Left lung (tissue), 10 donors: ENCODE measurements around the gene KRTAP4-16. TPM values are rescaled to one million over a fixed set of nuclear protein-coding genes. Genes with fewer than 3 reads are reported as not detected.
A peak's percentile ranks its signal among the peaks of the same experiment; 100 is the strongest.
"Not testable (repeated sequence)": the region's sequence is repeated elsewhere in the genome, so short reads cannot be mapped to it uniquely, and the experiment has no call there.

ENCODE experiments used
- ATAC-seq: fragments of 200-7000 bp; cut with Tn5 transposase; one replicate; pipeline ENCODE4 v1.9.1; 2020; ENCODE audit warnings: moderate library complexity
- DNase-seq, 4 donors: peaks; one replicate each; pipeline ENCODE4 v3.0.0-alpha.2; 2013 to 2020
- H3K27ac ChIP-seq, 2 donors: fragments of 200-600 bp; sonication (generic) in 1 of 2; one replicate each; pipeline versions ENCODE4 v1.5.0 to v1.8.0; 2020 to 2021
- H3K27me3 ChIP-seq, 2 donors: fragments of 200-600 bp; sonication (generic) in 1 of 2; one replicate each; pipeline versions ENCODE4 v1.5.0 to v1.8.0; 2020 to 2021
- H3K36me3 ChIP-seq, 2 donors: fragments of 200-600 bp; sonication (generic) in 1 of 2; one replicate each; pipeline versions ENCODE4 v1.5.0 to v1.8.0; 2020 to 2021
- H3K4me1 ChIP-seq, 2 donors: fragments of 200-600 bp; one replicate each; pipeline ENCODE4 v1.8.0; 2021
- H3K4me3 ChIP-seq, 2 donors: fragments of 200-600 bp; sonication (generic) in 1 of 2; one replicate each; pipeline versions ENCODE4 v1.5.0 to v1.8.0; 2020 to 2021; ENCODE audit warnings: mild to moderate bottlenecking in 1 of 2
- H3K9me3 ChIP-seq, 2 donors: fragments of 200-600 bp; sonication (generic) in 1 of 2; one replicate each; pipeline versions ENCODE4 v1.5.0 to v1.8.0; 2020 to 2021
- CTCF ChIP-seq, 2 donors: fragments of 200-600 bp; sonication (generic) in 1 of 2; IDR thresholded peaks; one replicate each; pipeline versions ENCODE4 v1.5.0 to v1.8.0; 2021; ENCODE audit warnings: antibody characterized with exemption in 2 of 2
- intact Hi-C, 2 donors: fragments of 100-400 bp; cut with DNase I; formaldehyde crosslinking; loops; one replicate each; pipeline versions ENCODE4 v1.11.2 to v1.14.2; 2022
- polyA plus RNA-seq, 6 donors: library from polyadenylated mRNA; unstranded; fragments of 120-200 nt; gene quantifications; one replicate each; pipeline ENCODE4 v1.2.1, GENCODE V29; 2013; ENCODE audit not compliant: insufficient read length in 6 of 6
- total RNA-seq, 2 donors: library from RNA; stranded (reverse); fragmentation: NEBNext Ultra II Directional; extraction: Animal tissue kit (Norgen Biotek cat#: 25700); gene quantifications; one replicate each; pipeline ENCODE4 v1.2.1, GENCODE V29; 2021
- donor health status: DM: no; HTN: yes; CAD: no.
- donor health status: DM: no; HTN: no; CAD: no.

Gene KRTAP4-16
- total and polyA plus RNA-seq, 8 donors = not detected

- ATAC-seq = peak; percentile 32
- no peak for DNase-seq
- Histone ChIP-seq H3K27me3 (peaks cover 0 to 30% of the 10 kb centered on the region in 2 donors), H3K9me3 (no peaks in the 10 kb centered on the region), H3K27ac (no peak within 1 kb of the TSS), H3K36me3 (no peaks in the 10 kb centered on the region), H3K4me1 (no peaks in the 10 kb centered on the region), H3K4me3 (no peak within 1 kb of the TSS)
- intact Hi-C loops = no loop called here
- TF ChIP-seq CTCF (IDR thresholded peaks at IDR 0.05) = no peak
Observed at GRCh38 chr17:41060052-41060604, 41.9 kb downstream of the KRTAP4-16 start, which contains the start of gene KRTAP2-3. KRTAP2-3 (minus strand) TSS chr17:41060114; CDS start chr17:41060050, 64 bp downstream.

- ATAC-seq, intact Hi-C loops, H3K9me3 ChIP-seq, H3K27ac ChIP-seq, H3K4me3 ChIP-seq, H3K4me1 ChIP-seq, DNase-seq, H3K36me3 ChIP-seq: not testable (repeated sequence)
- H3K27me3 ChIP-seq = peaks cover 0 to 30% of the 10 kb centered on the region in 2 donors
Observed at GRCh38 chr17:41059276-41060051, 42.5 kb downstream of the KRTAP4-16 start.

GRCh38 chr17:41058741-41059140 lies 43.3 kb downstream of the KRTAP4-16 start:
- DNase-seq = no peak
- Histone ChIP-seq H3K36me3 (no peaks in the 10 kb centered on the region), H3K4me1 (no peaks in the 10 kb centered on the region), H3K27ac (no peak overlapping the region), H3K4me3 (no peak overlapping the region), H3K27me3 (peaks cover 0 to 30% of the 10 kb centered on the region in 2 donors), H3K9me3 (no peaks in the 10 kb centered on the region)
- TF ChIP-seq CTCF (IDR thresholded peaks at IDR 0.05) = no peak
- intact Hi-C loops = no loop called here
- no peak for ATAC-seq

- TF ChIP-seq CTCF (IDR thresholded peaks at IDR 0.05) = no peak
- DNase-seq = no peak
- Histone ChIP-seq H3K27ac (no peak overlapping the region), H3K27me3 (peaks cover 0 to 30% of the 10 kb centered on the region in 2 donors), H3K4me3 (no peak overlapping the region), H3K9me3 (no peaks in the 10 kb centered on the region), H3K36me3 (no peaks in the 10 kb centered on the region), H3K4me1 (no peaks in the 10 kb centered on the region)
- no peak for ATAC-seq
- intact Hi-C loops = no loop called here
Observed at GRCh38 chr17:41057547-41057946, 44.5 kb downstream of the KRTAP4-16 start.

GRCh38 chr17:41055130-41055529 lies 46.9 kb downstream of the KRTAP4-16 start, which contains the start of gene KRTAP2-2:
KRTAP2-2 (minus strand) TSS chr17:41055230; CDS start chr17:41055211, 19 bp downstream.
- H3K27ac ChIP-seq, ATAC-seq, intact Hi-C loops, DNase-seq, H3K9me3 ChIP-seq, H3K4me3 ChIP-seq, H3K36me3 ChIP-seq, H3K4me1 ChIP-seq: not testable (repeated sequence)
- peaks cover 0 to 25% of the 10 kb centered on the region in 2 donors for H3K27me3 ChIP-seq

- H3K27me3 ChIP-seq = peaks cover 0 to 29% of the 10 kb centered on the region in 2 donors
- H3K27ac ChIP-seq, H3K36me3 ChIP-seq, H3K4me3 ChIP-seq, H3K9me3 ChIP-seq, intact Hi-C loops, ATAC-seq, DNase-seq, H3K4me1 ChIP-seq: not testable (repeated sequence)
Observed at GRCh38 chr17:41054556-41054955, 47.5 kb downstream of the KRTAP4-16 start.
